CD4-positive, alpha-beta T cell treated with Interleukin-2 at 100 ng/mL for 4 hours (primary cell): ENCODE results near the gene IL1B.
"Not testable (repeated sequence)": the region's sequence is repeated elsewhere in the genome, so short reads cannot be mapped to it uniquely, and the experiment has no call there.

Experiments
- DNase-seq: peaks from one replicate; pipeline ENCODE4 v3.0.0-alpha.2; 2020; ENCODE audit warnings: low spot score

Gene IL1B

GRCh38 chr2:112850588-112850987 lies 14.0 kb upstream of the IL1B start:
- no peak for DNase-seq

GRCh38 chr2:112849956-112850355 lies 13.4 kb upstream of the IL1B start:
- DNase-seq: no peak

- DNase-seq: no peak
Measured at GRCh38 chr2:112848833-112849232, 12.3 kb upstream of the IL1B start.

GRCh38 chr2:112846031-112846430 lies 9.5 kb upstream of the IL1B start:
- no peak for DNase-seq

- DNase-seq: no peak
Measured at GRCh38 chr2:112843836-112844235, 7.3 kb upstream of the IL1B start.

GRCh38 chr2:112843288-112843687 lies 6.7 kb upstream of the IL1B start:
- no peak for DNase-seq

- no peak for DNase-seq
Measured at GRCh38 chr2:112841295-112842044, 4.9 kb upstream of the IL1B start.

- no peak for DNase-seq
Measured at GRCh38 chr2:112840068-112840445, 3.5 kb upstream of the IL1B start.

- no peak for DNase-seq
Measured at GRCh38 chr2:112839407-112840067, 3.0 kb upstream of the IL1B start.

GRCh38 chr2:112836163-112836560 lies 417 bp downstream of the IL1B start:
- DNase-seq: no peak

- DNase-seq: no peak
Measured at GRCh38 chr2:112835536-112836162, 930 bp downstream of the IL1B start.

GRCh38 chr2:112835061-112835501 lies 1.5 kb downstream of the IL1B start:
- DNase-seq: no peak

GRCh38 chr2:112834396-112835037 lies 2.1 kb downstream of the IL1B start:
- DNase-seq: no peak

GRCh38 chr2:112833976-112834375 lies 2.6 kb downstream of the IL1B start:
- DNase-seq: no peak

GRCh38 chr2:112833639-112833931 lies 3.0 kb downstream of the IL1B start:
- not testable (repeated sequence) for DNase-seq

- no peak for DNase-seq
Measured at GRCh38 chr2:112832841-112833638, 3.5 kb downstream of the IL1B start.

GRCh38 chr2:112831946-112832840 lies 4.4 kb downstream of the IL1B start:
- no peak for DNase-seq

- no peak for DNase-seq
Measured at GRCh38 chr2:112831513-112831845, 5.1 kb downstream of the IL1B start.

- no peak for DNase-seq
Measured at GRCh38 chr2:112830682-112831512, 5.7 kb downstream of the IL1B start.

- no peak for DNase-seq
Measured at GRCh38 chr2:112829961-112830681, 6.5 kb downstream of the IL1B start.
